C4-2B (cell line): ENCODE data around the gene PTPRN2.

Experiments used
- H3K27ac ChIP-seq: fragments of 450-650 bp; 2 replicates; pipeline ENCODE4 v1.5.1; 2017
- CTCF ChIP-seq: fragments of 450-650 bp; conservative IDR thresholded peaks from 2 replicates; pipeline ENCODE4 v1.5.1; 2017; ENCODE audit warnings: mild to moderate bottlenecking
- ZFX ChIP-seq: fragments of 450-650 bp; IDR thresholded peaks from 2 replicates; pipeline ENCODE4 v1.6.1; 2017

PTPRN2 gene

GRCh38 chr7:157568770-157569584 is 1018.6 kb downstream of the PTPRN2 start:
- H3K27ac ChIP-seq = no peak overlapping the region

GRCh38 chr7:157568106-157568769 is 1019.4 kb downstream of the PTPRN2 start:
- no peak overlapping the region for H3K27ac ChIP-seq
- TF ChIP-seq CTCF (no peak), ZFX (no peak)

More at GRCh38 chr7:157568770-157569584, 1018.6 kb downstream of the PTPRN2 start:
- TF ChIP-seq CTCF (no peak), ZFX (no peak)

GRCh38 chr7:157567666-157568065 is 1020.0 kb downstream of the PTPRN2 start:
- H3K27ac ChIP-seq = no peak overlapping the region
- TF ChIP-seq CTCF (no peak), ZFX (no peak)

DNA sequence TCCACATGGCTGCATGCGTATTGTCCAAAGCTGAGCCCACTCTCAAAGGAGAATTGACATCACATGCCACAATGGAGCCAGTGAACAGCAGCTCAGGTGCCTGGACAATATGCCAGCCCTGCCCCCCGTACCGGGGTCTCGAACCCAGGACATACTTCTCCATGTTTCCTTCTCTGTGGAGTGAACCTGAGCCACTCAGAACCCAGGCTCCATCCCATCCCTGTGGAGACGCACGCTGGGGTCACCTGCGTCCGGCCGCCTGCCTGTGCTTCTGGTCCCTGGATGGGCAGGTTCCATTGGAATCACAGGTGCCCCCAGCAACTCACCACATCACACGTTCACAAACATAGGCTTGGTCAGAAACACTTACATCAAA is 1021.0 kb downstream of the PTPRN2 start:
- H3K27ac ChIP-seq = no peak overlapping the region

GRCh38 chr7:157565981-157566630 is 1021.5 kb downstream of the PTPRN2 start:
- no peak for TF ChIP-seq ZFX
- TF ChIP-seq CTCF = no peak
- no peak overlapping the region for H3K27ac ChIP-seq

More for the DNA sequence above, 1021.0 kb downstream of the PTPRN2 start:
- TF ChIP-seq CTCF (no peak), ZFX (no peak)

DNA sequence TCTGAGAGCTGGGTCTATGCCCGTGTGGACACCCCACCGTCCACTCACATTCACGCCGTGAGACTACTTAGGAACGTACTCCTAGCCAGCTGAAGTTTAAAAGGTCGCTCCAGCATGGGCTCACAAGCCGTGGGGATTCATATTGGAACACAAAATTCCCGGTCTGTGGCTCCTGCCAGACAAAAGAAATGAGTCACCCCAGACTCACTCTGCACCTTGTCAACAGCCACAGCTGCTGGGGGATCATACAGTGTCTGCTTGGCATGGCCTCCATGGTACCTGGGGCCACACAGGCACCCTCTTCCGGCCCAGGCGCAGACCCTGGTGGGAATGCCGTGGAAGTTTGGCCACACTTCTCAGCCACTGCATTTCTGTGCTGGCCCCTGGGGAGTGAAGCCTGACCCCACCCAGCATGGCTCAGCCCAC is 1022.4 kb downstream of the PTPRN2 start:
- H3K27ac ChIP-seq = no peak overlapping the region
- no peak for TF ChIP-seq CTCF
